Erythroblast (primary cell): Measurements from ENCODE around the gene GPC3.

Source experiments
- DNase-seq, 2 experiments: peaks; one replicate each; lab custom pipeline; 2025; lab: John Stamatoyannopoulos, UW
- GATA1 ChIP-seq: IDR thresholded peaks from 2 replicates; pipeline ENCODE4 v1.6.1; 2011; ENCODE audit warnings: low read depth, mild to moderate bottlenecking, control low read depth, low read length, moderate library complexity
- POLR2A ChIP-seq: IDR thresholded peaks from 2 replicates; pipeline ENCODE4 v1.6.1; 2011; ENCODE audit warnings: mild to moderate bottlenecking, low read length

GPC3 gene

DNA sequence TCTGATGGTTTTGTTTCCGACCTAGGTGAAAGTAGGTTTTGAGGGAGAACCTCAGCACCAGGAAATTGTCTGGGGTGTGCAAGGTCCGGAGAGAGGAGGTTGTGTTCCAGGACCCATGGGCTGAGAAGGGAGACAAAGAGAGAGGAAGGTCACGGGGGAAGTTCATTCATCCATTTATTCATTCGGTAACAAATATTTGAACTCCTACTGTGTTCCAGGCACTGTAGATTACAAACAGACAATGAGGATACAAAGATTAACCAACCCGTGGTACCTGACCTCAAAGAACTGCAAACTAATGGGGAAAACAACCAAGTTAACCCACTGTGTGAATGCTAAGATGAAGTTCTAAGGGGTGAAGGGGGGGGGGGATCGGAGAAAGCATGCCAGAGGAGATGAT lies 1.8 kb upstream of the GPC3 start:
- no peak for DNase-seq
- TF ChIP-seq GATA1 = no peak
- TF ChIP-seq POLR2A = no peak

DNA sequence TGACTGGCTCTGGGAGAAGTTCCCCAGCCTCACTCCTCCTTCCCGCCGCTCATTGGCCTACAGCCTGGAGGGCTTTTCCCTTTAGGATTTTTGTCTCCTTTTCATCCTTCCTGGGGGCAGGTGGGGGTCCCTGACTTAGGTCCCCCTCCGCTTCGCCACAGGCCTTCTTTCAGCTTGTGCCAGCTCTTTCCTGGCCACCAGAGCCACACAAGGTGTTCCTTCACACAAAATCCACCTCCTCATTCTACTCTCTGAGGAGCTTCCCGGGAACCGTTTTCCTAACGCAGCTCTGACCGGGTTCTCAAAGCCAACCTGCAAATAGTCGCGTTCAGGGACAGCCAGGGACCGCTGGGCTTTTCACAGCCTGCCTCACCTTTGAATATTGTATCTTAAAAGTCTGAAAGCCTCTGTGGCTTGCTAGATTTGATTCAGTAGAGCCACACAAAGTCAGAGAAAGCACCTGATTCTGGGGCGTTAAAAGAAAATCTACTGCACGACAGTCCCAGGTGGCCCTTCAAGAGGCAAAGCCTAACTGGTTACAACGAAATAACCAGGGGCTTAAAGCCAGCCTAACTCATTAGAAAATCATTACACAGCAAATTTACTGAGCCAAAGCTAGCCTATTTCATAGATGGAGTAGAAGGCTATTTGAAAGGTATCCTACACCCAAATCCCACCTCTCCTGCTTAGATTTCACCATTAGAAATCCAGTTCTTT lies 731 bp upstream of the GPC3 start:
- TF ChIP-seq POLR2A = no peak
- TF ChIP-seq GATA1 = no peak
- no peak for DNase-seq

DNA sequence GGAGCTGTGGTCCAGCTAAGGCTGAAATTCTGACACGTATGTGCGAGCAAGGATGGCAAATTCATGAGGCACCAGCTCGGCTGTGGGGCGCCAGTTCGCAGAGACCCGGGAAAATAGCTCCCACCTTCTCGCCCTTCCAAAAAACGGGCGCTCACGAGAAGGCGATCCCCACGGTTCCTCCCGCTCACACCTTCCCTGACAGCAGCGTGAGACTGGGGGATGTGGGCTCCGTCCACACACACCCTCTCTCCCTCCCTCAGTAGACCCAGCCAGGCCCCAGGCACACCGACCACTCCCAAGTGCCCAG lies 584 bp downstream of the GPC3 start:
- TF ChIP-seq POLR2A (no peak), GATA1 (no peak)
- no peak for DNase-seq

- no peak for TF ChIP-seq POLR2A
- no peak for TF ChIP-seq GATA1
Observed at GRCh38 chrX:133983974-133984845, 1.2 kb downstream of the GPC3 start.

GRCh38 chrX:133983256-133983973 lies 2.0 kb downstream of the GPC3 start:
- no peak for DNase-seq
- TF ChIP-seq POLR2A (no peak), GATA1 (no peak)

More at GRCh38 chrX:133983974-133984845, 1.2 kb downstream of the GPC3 start:
- no peak for DNase-seq

GRCh38 chrX:133981924-133982323 lies 3.5 kb downstream of the GPC3 start:
- DNase-seq = no peak
- no peak for TF ChIP-seq GATA1
- no peak for TF ChIP-seq POLR2A

- no peak for DNase-seq
- TF ChIP-seq GATA1 = no peak
- TF ChIP-seq POLR2A = no peak
Observed at GRCh38 chrX:133980832-133981588, 4.4 kb downstream of the GPC3 start.

- DNase-seq = no peak
- TF ChIP-seq GATA1 = no peak
- no peak for TF ChIP-seq POLR2A
Observed at GRCh38 chrX:133980406-133980805, 5.0 kb downstream of the GPC3 start.

DNA sequence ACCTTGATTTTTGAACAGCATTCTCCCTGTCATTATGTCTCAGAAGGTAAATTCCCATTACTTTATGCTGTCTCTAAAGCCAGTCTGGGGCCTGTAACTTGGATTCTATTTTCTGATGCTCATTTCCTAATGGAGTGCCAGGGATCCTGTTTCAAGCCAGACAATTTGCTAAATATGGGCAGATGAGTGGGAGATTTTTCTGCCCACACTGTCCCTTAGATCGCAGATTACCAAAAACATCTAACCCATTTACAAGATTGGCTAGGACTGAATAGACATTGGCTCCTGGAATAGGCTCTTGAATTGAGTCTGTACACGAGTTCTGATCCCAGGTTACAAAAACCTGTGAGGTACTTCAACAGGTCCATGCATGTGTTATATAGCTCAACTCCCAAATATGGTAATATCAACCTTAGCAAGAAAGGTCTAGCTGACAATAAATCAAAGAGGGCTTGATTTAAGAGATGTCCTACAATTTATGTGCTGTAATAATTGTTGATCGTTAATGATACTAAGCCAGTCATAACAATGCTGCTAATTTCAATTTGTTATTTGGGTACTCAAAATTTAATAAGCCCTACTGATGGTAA lies 5.7 kb downstream of the GPC3 start:
- DNase-seq = no peak
- TF ChIP-seq POLR2A (no peak), GATA1 (no peak)

- no peak for TF ChIP-seq POLR2A
- no peak for TF ChIP-seq GATA1
- no peak for DNase-seq
Observed at GRCh38 chrX:133973704-133974103, 11.7 kb downstream of the GPC3 start.

DNA sequence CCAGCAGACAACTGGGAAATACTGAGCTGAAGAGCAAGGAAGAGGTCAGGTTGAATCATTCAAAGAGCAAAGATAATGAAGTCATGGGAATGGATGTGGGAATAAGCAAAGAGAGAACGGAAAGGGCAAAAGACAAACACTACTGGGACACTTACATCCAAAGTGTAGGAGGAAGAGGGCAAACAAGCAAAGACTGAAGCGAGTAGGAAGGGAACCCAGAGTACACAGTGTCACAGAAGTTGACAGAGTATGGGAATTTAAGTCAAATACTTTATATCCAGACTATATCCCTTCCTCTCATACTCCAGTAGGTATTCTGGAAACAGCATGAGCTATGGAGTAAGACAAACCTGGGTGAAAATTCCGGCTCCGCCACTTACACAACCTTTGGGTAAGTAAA lies 12.5 kb downstream of the GPC3 start:
- TF ChIP-seq POLR2A = no peak
- no peak for TF ChIP-seq GATA1
- no peak for DNase-seq

DNA sequence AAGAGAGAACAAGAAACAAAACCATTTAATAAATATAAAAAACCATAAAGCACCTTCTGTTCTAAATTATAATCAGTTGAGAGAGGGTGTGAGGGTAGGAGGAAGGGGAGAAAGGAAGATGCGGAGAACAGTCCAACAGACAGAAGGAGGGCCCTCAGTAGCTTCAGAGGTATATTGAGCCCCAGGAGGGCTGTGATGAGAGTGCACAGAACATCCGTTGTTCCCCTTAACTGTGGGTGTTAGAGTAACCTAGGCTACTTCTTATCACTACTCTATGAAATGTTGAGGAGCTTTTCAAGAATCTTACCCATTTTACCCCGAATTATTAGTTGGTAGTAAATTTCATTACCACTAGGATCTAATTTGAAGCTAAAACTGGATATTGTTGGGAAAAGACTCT lies 13.8 kb downstream of the GPC3 start:
- no peak for DNase-seq
- no peak for TF ChIP-seq POLR2A
- TF ChIP-seq GATA1 = no peak

GRCh38 chrX:133970076-133970475 lies 15.3 kb downstream of the GPC3 start:
- TF ChIP-seq GATA1 (no peak), POLR2A (no peak)
- DNase-seq = no peak
